Measurements from ENCODE around the gene KCTD15. TPM values are rescaled to one million over a fixed set of nuclear protein-coding genes. Genes with fewer than 3 reads are reported as not detected.

Gene KCTD15
- total RNA-seq, 1 experiment from 2014 or later: 59.9 TPM

DNA sequence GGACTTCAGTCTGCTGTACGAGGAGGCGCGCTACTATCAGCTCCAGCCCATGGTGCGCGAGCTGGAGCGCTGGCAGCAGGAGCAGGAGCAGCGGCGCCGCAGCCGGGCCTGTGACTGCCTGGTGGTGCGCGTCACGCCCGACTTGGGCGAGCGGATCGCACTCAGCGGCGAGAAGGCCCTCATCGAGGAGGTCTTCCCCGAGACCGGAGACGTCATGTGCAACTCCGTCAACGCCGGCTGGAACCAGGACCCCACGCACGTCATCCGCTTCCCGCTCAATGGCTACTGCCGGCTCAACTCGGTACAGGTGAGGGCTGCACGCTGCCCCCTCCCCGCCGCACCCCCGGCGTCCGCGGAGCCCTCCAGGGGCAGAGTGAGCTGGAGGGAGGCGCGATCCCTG is 14.6 kb downstream of the KCTD15 start:
- peaks cover 0 to 3% of the 10 kb centered on the region in 2 experiments; a peak in 2 of 4 replicates for H3K4me1 Mint-ChIP-seq
- no peak overlapping the region for H3K56ac ChIP-seq (ENCODE audit: insufficient read length, low read depth, low read length)
- no peak overlapping the region for H2AFZ ChIP-seq (ENCODE audit: low read length)
- H3K18ac ChIP-seq (ENCODE audit: insufficient read length, low read depth, low read length): no peak overlapping the region
- no peak overlapping the region for H4K91ac ChIP-seq (ENCODE audit: insufficient read length, low read depth, low read length)
- no peaks in the 10 kb centered on the region for H3K23me2 ChIP-seq (ENCODE audit: insufficient read length, low read depth, low read length, poor library complexity, severe bottlenecking)
- H3K79me1 ChIP-seq (ENCODE audit: insufficient read depth, low read depth, low read length, poor library complexity, severe bottlenecking): no peaks in the 10 kb centered on the region
- H3K27me3 ChIP-seq (ENCODE audit: insufficient read depth, low read length): no peaks in the 10 kb centered on the region
- no peaks in the 10 kb centered on the region for H3K9me3 ChIP-seq (ENCODE audit: control insufficient read depth, low read depth, low read length)
- H4K8ac ChIP-seq (replicated peaks; ENCODE audit: insufficient read length, low read depth, low read length): no peak overlapping the region
- no peak overlapping the region for H2AK5ac ChIP-seq (ENCODE audit: insufficient read length, low read length)
- no peak overlapping the region for H2BK5ac ChIP-seq (ENCODE audit: insufficient read length, low read length)
- no peak overlapping the region for H3K23ac ChIP-seq (ENCODE audit: insufficient read length, low read depth, low read length)
- H3K27me3 Mint-ChIP-seq (ENCODE audit: low read depth): no peaks in the 10 kb centered on the region
- DNase-seq: no peak
- no peak overlapping the region for H2BK12ac ChIP-seq (ENCODE audit: insufficient read length, low read depth, low read length)
- no peak overlapping the region for H3K27ac ChIP-seq (ENCODE audit: insufficient read length, low read depth, low read length)
- H3T11ph ChIP-seq (ENCODE audit: low read length): no peak overlapping the region
- H4K20me1 ChIP-seq (ENCODE audit: control insufficient read depth, insufficient read depth, insufficient read length): no peaks in the 10 kb centered on the region
- no peak overlapping the region for H3K4me2 ChIP-seq (ENCODE audit: insufficient read depth, insufficient read length, low read length)
- no peak overlapping the region for H2BK120ac ChIP-seq (ENCODE audit: low read depth, low read length, poor library complexity, severe bottlenecking)
- H3K14ac ChIP-seq (ENCODE audit: insufficient read depth, low read length): no peak overlapping the region
- no peaks in the 10 kb centered on the region for H3K9me3 Mint-ChIP-seq
- TF ChIP-seq, protein P1, sequence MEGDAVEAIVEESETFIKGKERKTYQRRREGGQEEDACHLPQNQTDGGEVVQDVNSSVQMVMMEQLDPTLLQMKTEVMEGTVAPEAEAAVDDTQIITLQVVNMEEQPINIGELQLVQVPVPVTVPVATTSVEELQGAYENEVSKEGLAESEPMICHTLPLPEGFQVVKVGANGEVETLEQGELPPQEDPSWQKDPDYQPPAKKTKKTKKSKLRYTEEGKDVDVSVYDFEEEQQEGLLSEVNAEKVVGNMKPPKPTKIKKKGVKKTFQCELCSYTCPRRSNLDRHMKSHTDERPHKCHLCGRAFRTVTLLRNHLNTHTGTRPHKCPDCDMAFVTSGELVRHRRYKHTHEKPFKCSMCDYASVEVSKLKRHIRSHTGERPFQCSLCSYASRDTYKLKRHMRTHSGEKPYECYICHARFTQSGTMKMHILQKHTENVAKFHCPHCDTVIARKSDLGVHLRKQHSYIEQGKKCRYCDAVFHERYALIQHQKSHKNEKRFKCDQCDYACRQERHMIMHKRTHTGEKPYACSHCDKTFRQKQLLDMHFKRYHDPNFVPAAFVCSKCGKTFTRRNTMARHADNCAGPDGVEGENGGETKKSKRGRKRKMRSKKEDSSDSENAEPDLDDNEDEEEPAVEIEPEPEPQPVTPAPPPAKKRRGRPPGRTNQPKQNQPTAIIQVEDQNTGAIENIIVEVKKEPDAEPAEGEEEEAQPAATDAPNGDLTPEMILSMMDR (conservative IDR thresholded peaks at IDR 0.05): no peak
- no CpG with 5 or more reads among the region's 41 CpGs for WGBS (ENCODE audit: extremely low coverage, insufficient read length, low lambda C conversion rate)
- no peak overlapping the region for H3K27ac Mint-ChIP-seq
- H2BK15ac ChIP-seq (ENCODE audit: low read depth, low read length): no peak overlapping the region
- H3K9ac ChIP-seq (ENCODE audit: extremely low read depth, insufficient read length, low read length): no peak overlapping the region
- no peaks in the 10 kb centered on the region for H3K4me1 ChIP-seq (ENCODE audit: insufficient read depth, low read length)
- no peaks in the 10 kb centered on the region for H3K79me2 ChIP-seq (ENCODE audit: insufficient read depth, low read length)
- no peak overlapping the region for H4K5ac ChIP-seq (ENCODE audit: insufficient read length, low read depth, low read length)
- no peak overlapping the region for H3K4ac ChIP-seq (ENCODE audit: low read depth, low read length)
- H2BK20ac ChIP-seq (ENCODE audit: low read depth, low read length, poor library complexity, severe bottlenecking): no peak overlapping the region
- no peak overlapping the region for H3K4me3 Mint-ChIP-seq
- H3K36me3 Mint-ChIP-seq (ENCODE audit: insufficient read depth in 1 of 3, low read depth in 3 of 3): peaks cover 14 to 74% (median 57%) of the 10 kb centered on the region in 3 experiments

Data from H9 (cell line).